Measurements from ENCODE around the gene SPSB3.

SPSB3 gene

DNA sequence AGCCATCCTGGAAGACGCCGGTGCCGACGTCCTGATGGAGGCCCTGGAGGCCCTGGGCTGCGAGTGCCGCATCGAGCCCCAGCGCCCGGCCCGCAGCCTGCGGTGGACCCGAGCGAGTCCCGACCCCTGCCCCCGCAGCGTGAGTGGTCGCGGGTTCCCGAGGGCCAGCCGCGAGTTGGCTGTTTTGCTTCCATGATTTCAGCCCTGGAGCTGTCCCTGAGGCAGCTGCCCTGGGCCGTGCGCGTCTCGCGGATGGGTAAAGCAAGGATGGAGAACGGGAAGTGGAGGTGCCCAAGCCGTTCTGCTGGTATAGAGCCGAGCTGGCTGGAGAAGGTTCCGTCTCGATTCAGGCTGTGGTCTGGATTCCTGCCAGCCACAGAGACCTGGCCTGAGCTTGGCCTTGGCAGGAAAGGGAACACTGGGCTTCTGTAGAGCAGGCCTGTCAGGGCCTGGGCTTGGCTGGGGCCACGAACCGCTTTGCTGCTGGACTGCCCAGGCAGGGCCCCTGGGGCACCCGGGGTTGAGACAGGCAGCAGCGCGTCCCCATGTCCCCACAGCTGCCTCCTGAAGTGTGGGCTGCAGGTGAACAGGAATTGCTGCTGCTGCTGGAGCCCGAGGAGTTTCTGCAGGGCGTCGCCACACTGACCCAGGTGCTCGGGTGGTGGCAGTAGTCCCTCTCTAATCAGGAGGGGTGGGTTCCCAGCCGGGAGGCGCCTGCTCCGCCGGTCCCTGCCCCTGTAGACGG, 8.5 kb downstream of the SPSB3 start:
- no peak for DNase-seq

DNA sequence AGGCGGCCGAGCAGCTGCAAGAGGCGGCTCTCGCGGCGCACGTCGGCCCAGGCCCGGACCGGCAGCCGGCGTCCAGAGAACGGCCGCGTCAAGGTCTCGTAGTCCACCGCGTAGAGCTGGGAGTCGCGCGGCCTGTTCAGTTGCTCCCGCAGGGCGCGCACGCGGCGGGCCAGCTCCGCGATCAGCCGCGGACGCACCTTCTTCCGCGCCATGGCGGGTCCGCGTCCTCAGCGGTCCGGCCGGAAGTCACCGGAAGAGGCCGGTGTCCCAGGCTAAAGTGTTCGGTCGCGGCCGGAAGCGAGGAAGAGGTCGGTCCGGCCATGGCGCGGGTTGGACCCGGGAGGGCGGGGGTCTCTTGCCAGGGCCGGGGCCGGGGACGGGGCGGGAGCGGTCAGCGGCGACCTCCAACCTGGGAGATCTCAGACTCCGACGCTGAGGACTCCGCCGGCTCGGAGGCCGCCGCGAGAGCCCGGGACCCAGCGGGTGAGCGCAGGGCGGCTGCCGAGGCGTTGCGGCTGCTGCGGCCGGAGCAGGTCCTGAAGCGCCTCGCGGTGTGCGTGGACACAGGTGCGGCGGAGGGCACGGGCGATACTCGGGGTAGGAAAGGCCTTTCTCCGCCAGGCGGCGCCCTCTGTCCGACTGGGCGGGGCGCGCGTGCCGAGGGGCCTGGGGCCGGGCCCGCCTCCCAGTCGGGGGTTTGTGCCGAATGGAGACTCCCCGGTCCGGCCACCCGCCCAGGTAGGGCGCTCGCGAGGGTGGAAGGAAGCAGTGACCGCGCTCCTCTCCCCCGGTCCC, 9.3 kb downstream of the SPSB3 start, which contains the start of gene MRPS34:
TSS of gene MRPS34 (minus strand) at position 227 of the 795 bp plus-strand sequence. CDS start at position 212, 15 bp downstream.
- DNase-seq = peak; percentile 85

DNA sequence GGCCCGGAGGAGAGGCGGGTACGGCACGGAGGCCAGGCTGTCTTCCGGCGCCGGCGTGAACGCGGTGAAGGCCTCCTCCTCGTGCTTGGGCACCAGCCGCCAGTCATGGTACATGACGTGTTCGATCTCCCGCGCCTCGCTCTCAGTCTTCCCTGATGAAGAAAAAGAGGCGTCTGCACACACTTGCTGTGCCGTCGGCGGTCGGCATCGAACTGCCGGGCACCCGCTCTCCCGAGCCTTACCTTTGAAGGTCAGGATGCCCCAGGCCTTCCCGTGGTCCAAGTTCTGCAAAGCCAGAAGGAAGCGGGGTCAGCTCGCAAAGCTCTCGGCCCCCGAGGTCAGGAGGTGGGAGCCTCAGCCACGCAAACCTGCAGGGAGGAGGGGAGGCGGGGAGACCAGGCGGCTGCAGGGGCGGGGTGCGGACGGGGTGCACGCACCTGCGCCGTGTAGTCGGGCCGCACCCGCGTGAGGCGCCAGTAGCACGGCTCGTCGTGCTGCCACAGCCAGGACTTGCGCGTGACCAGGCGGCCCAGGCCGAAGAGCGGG, 9.9 kb downstream of the SPSB3 start, which contains the start of gene EME2:
TSS of gene EME2 (plus strand) at position 449 of the 546 bp plus-strand sequence. CDS start 418 bp downstream, outside the sequence.
- no peak for DNase-seq

DNA sequence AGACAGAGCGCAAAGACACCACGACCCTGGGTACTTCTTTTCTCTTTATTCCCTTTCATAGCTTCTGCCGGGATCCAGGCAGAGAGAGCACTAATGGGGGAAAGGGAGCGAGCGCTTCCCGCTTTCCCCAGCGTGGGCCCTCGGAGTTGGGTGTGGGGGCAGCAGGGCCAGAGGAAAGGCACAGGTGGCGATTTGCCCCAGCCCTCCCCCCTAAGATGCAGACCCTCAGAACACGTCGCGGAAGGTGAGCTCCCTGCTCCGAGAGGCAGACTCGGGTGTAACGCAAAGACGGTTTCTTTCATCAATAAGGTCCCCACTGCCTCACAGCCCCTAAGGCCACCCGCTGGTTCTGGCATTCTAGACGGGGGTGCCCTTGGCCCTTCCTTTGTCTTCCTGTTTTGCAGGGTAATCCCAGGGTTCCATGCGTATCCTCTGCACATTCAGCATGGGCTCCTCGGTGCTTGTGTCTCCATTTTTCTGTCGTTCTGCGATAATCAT, 10.5 kb downstream of the SPSB3 start:
- DNase-seq = no peak

GRCh38 chr16:1771188-1771863, 11.0 kb downstream of the SPSB3 start, which contains the start of gene NME3:
Gene NME3 (minus strand): TSS chr16:1771543. CDS start chr16:1771534, 9 bp downstream.
- DNase-seq = peak; percentile 79

DNA sequence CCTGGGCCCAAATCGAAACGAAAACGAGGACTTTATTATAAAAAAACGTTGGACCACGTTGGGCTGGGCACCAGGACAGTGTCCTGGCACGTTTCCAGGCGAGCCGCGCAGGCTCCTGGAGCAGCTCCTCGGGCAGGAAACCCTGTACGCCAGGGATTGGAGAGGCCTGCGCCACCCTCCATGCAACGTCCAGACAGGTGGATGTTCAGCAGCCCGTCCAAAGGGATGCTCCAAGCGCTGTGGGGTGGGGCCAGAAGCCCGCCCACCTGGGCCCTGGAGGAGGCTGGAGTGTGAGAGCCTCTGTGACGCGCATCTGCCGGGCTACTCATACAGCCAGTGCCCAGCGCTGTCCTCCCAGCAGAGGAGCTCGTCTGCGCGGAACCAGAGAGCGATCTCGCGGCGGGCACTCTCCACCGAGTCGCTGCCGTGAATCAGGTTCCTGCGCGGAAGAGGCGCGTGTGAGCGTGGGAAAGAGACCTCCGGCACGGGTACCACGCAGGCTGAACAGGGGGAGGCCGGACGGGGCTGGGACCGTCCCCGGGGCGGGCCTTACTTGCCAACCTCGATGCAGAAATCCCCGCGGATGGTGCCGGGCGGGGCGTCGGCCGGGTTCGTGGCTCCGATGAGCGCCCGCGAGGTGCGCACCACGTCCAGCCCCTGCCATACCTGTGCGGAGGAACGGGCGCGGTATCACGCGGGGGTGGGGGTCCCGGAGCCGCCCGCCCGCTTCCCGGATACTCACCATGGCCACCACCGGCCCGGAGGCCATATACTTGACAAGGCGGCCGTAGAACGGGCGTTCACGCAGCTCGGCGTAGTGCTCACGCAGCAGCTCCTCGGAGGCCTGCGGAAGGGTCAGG, 11.8 kb downstream of the SPSB3 start:
- DNase-seq = no peak

GRCh38 chr16:1769402-1770300, 12.7 kb downstream of the SPSB3 start:
- no peak for DNase-seq

GRCh38 chr16:1768767-1769401, 13.5 kb downstream of the SPSB3 start:
- no peak for DNase-seq

DNA sequence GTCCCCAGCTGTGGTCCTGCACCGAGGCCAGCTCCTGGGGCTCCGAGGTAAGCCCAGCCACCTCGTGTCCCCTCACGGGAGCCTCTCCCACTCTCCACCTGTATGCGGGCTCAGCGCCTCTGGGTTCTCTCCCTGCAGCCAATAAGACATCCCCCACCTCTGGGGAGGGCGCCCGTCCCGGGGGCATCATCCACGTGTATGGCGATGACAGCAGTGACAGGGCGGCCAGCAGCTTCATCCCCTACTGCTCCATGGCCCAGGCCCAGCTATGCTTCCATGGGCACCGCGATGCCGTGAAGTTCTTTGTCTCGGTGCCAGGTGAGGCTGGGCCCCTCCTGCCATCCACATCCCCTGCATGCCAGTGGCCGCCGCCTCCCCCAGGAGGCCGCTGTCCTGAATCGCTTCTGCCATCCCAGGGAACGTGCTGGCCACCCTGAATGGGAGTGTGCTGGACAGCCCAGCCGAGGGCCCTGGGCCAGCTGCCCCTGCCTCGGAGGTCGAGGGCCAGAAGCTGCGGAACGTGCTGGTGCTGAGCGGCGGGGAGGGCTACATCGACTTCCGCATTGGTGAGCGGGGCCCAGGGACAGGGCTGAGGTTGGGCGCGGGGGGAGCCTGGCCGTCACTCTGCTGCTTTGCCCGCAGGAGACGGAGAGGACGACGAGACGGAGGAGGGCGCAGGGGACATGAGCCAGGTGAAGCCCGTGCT, 14.2 kb downstream of the SPSB3 start:
- DNase-seq = no peak

DNA sequence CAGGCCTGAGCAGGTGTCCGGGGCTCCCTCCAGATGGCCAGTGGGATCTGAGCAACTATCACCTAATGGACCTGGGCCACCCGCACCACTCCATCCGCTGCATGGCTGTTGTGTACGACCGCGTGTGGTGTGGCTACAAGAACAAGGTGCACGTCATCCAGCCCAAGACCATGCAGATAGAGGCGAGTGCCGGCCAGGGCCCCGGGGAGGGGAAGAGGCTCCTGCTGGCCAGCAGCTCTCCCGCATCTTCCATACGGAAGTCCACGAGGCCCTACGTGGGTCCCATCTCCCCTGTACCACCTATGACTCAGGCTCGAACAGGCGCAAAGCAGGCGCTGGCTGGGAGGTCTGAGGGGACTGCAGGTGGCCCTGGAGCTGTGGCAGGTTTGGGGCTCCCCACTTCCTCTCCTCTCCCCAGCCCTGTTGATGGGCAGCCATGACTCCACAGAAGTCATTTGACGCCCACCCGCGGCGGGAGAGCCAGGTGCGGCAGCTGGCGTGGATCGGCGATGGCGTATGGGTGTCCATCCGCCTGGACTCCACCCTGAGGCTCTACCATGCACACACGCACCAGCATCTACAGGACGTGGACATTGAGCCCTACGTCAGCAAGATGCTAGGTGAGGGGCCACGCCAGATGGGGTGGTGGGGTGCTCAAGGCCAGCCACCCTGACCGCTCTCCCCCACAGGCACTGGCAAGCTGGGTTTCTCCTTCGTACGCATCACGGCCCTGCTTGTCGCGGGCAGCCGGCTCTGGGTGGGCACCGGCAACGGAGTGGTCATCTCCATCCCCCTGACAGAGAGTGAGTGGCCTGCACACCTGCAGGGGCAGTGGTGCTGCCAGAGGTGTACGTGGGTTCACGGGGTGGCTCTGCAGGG, 15.0 kb downstream of the SPSB3 start:
- no peak for DNase-seq

GRCh38 chr16:1766701-1767100, 15.7 kb downstream of the SPSB3 start:
- DNase-seq = no peak

DNA sequence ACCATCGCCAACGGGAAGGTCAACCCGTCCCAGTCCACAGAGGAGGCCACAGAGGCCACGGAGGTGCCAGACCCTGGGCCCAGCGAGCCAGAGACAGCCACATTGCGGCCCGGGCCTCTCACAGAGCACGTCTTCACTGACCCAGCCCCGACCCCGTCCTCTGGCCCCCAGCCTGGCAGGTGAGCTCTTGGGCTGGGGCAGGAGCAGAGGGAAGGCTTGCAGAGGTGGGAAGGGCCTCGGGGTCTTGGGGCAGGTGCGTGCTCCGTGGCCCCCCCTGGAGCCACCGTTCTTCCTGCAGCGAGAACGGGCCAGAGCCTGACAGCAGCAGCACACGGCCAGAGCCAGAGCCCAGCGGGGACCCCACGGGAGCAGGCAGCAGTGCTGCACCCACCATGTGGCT, 16.1 kb downstream of the SPSB3 start:
- DNase-seq = no peak

- no peak for DNase-seq
Observed at GRCh38 chr16:1765826-1766225, 16.5 kb downstream of the SPSB3 start.

GRCh38 chr16:1764971-1765370, 17.4 kb downstream of the SPSB3 start:
- DNase-seq = no peak

DNA sequence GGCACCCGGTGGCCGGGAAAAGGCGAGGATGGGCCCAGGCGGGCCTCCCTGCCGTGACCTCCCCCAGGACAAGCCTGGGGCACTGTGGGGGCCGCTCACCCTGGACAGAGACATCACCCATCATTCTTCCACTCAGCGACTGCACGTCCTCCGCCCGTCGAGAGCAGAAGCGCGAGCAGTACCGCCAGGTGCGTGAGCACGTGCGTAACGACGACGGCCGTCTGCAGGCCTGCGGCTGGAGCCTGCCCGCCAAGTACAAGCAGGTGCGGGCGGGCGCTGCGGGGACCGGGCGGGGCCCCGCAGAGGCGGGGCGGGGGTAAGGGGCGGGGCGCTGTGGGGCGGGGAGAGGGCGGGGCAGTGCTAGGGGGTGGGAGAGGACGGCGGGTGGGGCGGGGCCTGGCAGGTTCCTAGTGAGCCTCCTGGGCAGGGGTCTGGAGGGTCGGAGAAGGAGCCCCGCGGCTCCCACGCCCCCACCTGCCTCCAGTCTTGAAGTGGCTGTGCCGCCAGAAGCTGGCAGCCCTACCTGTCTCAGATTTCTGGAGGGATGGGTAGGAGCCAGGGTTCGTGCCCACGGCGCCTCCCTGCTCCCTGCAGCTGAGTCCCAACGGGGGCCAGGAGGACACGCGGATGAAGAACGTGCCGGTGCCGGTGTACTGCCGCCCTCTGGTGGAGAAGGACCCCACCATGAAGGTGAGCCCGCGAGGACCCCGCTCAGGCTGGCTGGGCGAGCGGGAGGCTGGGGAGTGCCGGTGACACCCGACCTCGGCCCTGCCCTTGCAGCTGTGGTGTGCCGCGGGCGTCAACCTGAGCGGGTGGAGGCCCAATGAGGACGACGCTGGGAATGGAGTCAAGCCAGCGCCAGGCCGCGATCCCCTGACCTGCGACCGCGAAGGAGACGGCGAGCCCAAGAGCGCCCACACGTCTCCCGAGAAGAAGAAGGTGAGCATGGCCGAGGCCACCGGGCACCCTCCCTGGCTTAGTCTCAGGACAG, 18.6 kb downstream of the SPSB3 start:
- peak; percentile 80 for DNase-seq

DNA sequence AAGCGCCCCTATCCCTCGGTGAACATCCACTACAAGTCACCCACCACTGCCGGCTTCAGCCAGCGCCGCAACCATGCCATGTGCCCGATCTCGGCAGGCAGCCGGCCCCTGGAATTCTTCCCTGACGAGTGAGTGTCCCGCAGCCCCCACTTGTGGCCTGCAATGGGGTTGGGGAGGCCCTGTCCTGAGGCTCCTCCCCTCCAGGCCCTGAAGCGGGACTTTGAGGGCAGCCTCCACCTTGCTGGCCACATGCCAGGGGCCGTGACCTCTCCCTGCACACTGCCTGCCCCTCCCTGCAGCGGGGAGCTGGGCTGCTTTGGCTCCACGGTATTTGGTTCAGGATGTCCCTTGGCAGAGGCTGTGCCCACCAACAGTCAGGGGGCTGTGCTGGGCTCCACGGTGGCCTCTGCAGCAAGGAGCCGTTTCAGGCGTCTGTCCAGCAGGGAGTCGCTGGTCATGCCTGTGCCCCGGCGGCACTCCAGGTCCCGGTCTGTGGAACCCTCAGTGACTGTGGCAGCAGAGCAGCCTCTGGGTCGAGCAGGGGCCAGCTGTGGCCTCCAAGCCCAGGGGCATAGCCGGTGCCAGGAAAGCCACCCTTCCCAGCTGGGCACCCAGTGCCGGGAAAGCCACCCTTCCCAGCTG, 19.4 kb downstream of the SPSB3 start:
- DNase-seq = no peak

Data from 8988T (cell line).